ENCODE data around the gene MLF2. TPM values are rescaled to one million over a fixed set of nuclear protein-coding genes. Genes with fewer than 3 reads are reported as not detected.

The MLF2 gene
- total and polyA plus RNA-seq, 2 of the 13 experiments (the other 11 are each of a cell fraction or from before 2014, with no cell fraction given): 88.1 to 167 TPM

DNA sequence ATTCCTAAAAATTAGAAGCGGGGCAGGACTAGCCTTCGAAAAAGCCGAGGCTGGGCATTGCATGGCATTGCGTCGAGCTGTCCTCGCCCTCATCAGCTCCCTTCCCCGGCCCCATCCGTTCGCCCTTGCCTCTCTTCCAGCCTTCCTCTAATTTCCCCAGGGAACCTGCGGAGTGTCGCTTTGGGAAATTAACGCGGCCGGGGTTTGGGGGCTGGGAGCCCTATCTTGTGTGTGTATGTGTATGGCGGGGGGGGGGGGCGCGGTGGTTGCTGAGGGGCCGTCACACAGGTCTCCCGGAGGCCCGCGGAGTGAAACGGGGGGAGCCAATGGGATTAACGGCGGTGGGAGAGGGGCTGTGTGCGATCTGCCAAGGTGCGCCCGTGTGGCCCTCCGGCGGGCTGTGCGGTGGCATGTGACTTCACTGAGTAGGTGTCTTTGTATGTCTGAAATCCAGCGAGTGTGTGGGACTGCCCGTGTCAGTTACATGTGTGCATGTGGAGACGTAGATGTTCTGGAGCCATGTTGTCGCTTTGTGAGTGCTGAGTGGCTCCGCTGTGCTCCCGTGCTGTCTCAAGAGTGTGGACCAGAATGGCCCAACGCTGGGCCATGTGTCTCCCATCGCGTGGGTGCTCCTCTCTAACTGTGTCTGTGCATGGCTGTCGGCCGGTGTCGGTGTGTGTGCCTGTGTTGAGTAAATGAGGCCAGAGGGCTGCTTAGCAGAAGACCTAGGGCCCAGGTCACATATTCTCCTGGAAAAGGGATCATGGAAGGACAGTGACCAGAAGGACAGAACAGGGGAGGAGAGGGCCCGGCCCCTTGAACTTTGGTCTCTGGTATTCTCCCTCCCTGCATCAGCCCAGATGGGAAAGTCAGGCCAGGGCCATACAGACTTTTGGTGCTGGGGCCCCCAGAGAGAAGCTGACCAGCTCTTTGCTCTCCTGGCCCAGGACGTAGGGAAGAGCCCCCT lies 14.7 kb upstream of the MLF2 start (continued):
- TF ChIP-seq, protein P1, sequence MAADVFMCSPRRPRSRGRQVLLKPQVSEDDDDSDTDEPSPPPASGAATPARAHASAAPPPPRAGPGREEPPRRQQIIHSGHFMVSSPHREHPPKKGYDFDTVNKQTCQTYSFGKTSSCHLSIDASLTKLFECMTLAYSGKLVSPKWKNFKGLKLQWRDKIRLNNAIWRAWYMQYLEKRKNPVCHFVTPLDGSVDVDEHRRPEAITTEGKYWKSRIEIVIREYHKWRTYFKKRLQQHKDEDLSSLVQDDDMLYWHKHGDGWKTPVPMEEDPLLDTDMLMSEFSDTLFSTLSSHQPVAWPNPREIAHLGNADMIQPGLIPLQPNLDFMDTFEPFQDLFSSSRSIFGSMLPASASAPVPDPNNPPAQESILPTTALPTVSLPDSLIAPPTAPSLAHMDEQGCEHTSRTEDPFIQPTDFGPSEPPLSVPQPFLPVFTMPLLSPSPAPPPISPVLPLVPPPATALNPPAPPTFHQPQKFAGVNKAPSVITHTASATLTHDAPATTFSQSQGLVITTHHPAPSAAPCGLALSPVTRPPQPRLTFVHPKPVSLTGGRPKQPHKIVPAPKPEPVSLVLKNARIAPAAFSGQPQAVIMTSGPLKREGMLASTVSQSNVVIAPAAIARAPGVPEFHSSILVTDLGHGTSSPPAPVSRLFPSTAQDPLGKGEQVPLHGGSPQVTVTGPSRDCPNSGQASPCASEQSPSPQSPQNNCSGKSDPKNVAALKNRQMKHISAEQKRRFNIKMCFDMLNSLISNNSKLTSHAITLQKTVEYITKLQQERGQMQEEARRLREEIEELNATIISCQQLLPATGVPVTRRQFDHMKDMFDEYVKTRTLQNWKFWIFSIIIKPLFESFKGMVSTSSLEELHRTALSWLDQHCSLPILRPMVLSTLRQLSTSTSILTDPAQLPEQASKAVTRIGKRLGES (CRISPR knock-in tag; IDR thresholded peaks at IDR 0.05; ENCODE audit: borderline replicate concordance): no peak
- TF ChIP-seq ZNF614 (CRISPR knock-in tag; IDR thresholded peaks at IDR 0.05; ENCODE audit: borderline replicate concordance) (no peak), ZNF143 (CRISPR knock-in tag; IDR thresholded peaks at IDR 0.05) (no peak), ZNF709 (CRISPR knock-in tag; IDR thresholded peaks at IDR 0.05) (peak; percentile 69; the same call in 1 of the 2 replicates), ZNF746 (CRISPR knock-in tag; IDR thresholded peaks at IDR 0.05) (peak; percentile 75; the same call in 1 of the 2 replicates), ZNF367 (CRISPR knock-in tag; IDR thresholded peaks at IDR 0.05; ENCODE audit: borderline replicate concordance) (no peak), KDM3A (CRISPR knock-in tag; IDR thresholded peaks at IDR 0.05; ENCODE audit: low read depth) (no peak), NFRKB (IDR thresholded peaks at IDR 0.05) (no peak), ZNF619 (CRISPR knock-in tag; IDR thresholded peaks at IDR 0.05) (no peak), TBX2 (CRISPR knock-in tag; IDR thresholded peaks at IDR 0.05; ENCODE audit: borderline replicate concordance) (no peak; the same call in 1 of the 2 replicates), RARA (CRISPR knock-in tag; IDR thresholded peaks at IDR 0.05) (peak; percentile 51), ZNF562 (CRISPR knock-in tag; IDR thresholded peaks at IDR 0.05; ENCODE audit: borderline replicate concordance) (no peak), MTF1 (CRISPR knock-in tag; IDR thresholded peaks at IDR 0.05) (no peak), ZSCAN22 (CRISPR knock-in tag; IDR thresholded peaks at IDR 0.05) (no peak), RFX3 (CRISPR knock-in tag; IDR thresholded peaks at IDR 0.05) (no peak), TGIF2 (CRISPR knock-in tag; IDR thresholded peaks at IDR 0.05) (0 out of 2 replicates have a peak, but pooled peaks have one; percentile 21), RELA (CRISPR knock-in tag; IDR thresholded peaks at IDR 0.05) (no peak), MAF1 (CRISPR knock-in tag; IDR thresholded peaks at IDR 0.05; ENCODE audit: borderline replicate concordance) (no peak), RCOR2 (CRISPR knock-in tag; IDR thresholded peaks at IDR 0.05) (no peak), ZNF296 (CRISPR knock-in tag; conservative IDR thresholded peaks at IDR 0.05) (no peak; the same call in 1 of the 2 replicates)
- TF ChIP-seq, protein P2, sequence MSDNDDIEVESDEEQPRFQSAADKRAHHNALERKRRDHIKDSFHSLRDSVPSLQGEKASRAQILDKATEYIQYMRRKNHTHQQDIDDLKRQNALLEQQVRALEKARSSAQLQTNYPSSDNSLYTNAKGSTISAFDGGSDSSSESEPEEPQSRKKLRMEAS (IDR thresholded peaks at IDR 0.05): peak; percentile 72
- TF ChIP-seq, protein P3, sequence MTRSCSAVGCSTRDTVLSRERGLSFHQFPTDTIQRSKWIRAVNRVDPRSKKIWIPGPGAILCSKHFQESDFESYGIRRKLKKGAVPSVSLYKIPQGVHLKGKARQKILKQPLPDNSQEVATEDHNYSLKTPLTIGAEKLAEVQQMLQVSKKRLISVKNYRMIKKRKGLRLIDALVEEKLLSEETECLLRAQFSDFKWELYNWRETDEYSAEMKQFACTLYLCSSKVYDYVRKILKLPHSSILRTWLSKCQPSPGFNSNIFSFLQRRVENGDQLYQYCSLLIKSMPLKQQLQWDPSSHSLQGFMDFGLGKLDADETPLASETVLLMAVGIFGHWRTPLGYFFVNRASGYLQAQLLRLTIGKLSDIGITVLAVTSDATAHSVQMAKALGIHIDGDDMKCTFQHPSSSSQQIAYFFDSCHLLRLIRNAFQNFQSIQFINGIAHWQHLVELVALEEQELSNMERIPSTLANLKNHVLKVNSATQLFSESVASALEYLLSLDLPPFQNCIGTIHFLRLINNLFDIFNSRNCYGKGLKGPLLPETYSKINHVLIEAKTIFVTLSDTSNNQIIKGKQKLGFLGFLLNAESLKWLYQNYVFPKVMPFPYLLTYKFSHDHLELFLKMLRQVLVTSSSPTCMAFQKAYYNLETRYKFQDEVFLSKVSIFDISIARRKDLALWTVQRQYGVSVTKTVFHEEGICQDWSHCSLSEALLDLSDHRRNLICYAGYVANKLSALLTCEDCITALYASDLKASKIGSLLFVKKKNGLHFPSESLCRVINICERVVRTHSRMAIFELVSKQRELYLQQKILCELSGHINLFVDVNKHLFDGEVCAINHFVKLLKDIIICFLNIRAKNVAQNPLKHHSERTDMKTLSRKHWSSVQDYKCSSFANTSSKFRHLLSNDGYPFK (CRISPR knock-in tag; IDR thresholded peaks at IDR 0.05; ENCODE audit: borderline replicate concordance): 0 out of 2 replicates have a peak, but pooled peaks have one; percentile 4
- TF ChIP-seq, protein P4, sequence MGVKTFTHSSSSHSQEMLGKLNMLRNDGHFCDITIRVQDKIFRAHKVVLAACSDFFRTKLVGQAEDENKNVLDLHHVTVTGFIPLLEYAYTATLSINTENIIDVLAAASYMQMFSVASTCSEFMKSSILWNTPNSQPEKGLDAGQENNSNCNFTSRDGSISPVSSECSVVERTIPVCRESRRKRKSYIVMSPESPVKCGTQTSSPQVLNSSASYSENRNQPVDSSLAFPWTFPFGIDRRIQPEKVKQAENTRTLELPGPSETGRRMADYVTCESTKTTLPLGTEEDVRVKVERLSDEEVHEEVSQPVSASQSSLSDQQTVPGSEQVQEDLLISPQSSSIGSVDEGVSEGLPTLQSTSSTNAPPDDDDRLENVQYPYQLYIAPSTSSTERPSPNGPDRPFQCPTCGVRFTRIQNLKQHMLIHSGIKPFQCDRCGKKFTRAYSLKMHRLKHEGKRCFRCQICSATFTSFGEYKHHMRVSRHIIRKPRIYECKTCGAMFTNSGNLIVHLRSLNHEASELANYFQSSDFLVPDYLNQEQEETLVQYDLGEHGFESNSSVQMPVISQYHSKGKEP (CRISPR knock-in tag; IDR thresholded peaks at IDR 0.05): no peak
